ENCODE data around the gene HPGDS.

Gene HPGDS

GRCh38 chr4:94371290-94371689 is 28.7 kb upstream of the HPGDS start:
- Histone ChIP-seq H3K4me2 (ENCODE audit: low read length) (no peak overlapping the region), H3K36me3 (ENCODE audit: control insufficient read depth, low read length) (no peaks in the 10 kb centered on the region), H3K79me2 (ENCODE audit: control insufficient read depth, low read length) (no peaks in the 10 kb centered on the region), H3K4me1 (ENCODE audit: control insufficient read depth, low read length) (no peaks in the 10 kb centered on the region), H4K20me1 (ENCODE audit: control insufficient read depth, insufficient read depth, low read depth, low read length) (no peaks in the 10 kb centered on the region), H3K9me3 (ENCODE audit: control insufficient read depth, insufficient read depth, low read length) (0 out of 2 replicates have a peak, but pooled peaks cover 3% of the 10 kb centered on the region), H3K27ac (ENCODE audit: low read depth, low read length) (no peak overlapping the region), H3F3A (ENCODE audit: control insufficient read depth, insufficient read depth) (no peaks in the 10 kb centered on the region), H3K9me2 (replicated peaks; ENCODE audit: control insufficient read depth, low read length) (no peaks in the 10 kb centered on the region), H3K27me3 (ENCODE audit: control insufficient read depth, low read length) (peaks cover 4% of the 10 kb centered on the region; the same call in 1 of the 2 replicates), H3K4me3 (ENCODE audit: low read length) (no peak overlapping the region)
- TF ChIP-seq, protein P1, sequence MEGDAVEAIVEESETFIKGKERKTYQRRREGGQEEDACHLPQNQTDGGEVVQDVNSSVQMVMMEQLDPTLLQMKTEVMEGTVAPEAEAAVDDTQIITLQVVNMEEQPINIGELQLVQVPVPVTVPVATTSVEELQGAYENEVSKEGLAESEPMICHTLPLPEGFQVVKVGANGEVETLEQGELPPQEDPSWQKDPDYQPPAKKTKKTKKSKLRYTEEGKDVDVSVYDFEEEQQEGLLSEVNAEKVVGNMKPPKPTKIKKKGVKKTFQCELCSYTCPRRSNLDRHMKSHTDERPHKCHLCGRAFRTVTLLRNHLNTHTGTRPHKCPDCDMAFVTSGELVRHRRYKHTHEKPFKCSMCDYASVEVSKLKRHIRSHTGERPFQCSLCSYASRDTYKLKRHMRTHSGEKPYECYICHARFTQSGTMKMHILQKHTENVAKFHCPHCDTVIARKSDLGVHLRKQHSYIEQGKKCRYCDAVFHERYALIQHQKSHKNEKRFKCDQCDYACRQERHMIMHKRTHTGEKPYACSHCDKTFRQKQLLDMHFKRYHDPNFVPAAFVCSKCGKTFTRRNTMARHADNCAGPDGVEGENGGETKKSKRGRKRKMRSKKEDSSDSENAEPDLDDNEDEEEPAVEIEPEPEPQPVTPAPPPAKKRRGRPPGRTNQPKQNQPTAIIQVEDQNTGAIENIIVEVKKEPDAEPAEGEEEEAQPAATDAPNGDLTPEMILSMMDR (IDR thresholded peaks at IDR 0.05; ENCODE audit: low read depth, low read length, poor library complexity, severe bottlenecking): no peak
- TF ChIP-seq EZH2phosphoT487 (IDR thresholded peaks at IDR 0.05; ENCODE audit: borderline replicate concordance, low read length): no peak

GRCh38 chr4:94370533-94371254 is 28.1 kb upstream of the HPGDS start:
- no peaks in the 10 kb centered on the region for H4K20me1 ChIP-seq (ENCODE audit: control insufficient read depth, insufficient read depth, low read depth, low read length)
- H3F3A ChIP-seq (ENCODE audit: control insufficient read depth, insufficient read depth): no peaks in the 10 kb centered on the region
- H3K4me3 ChIP-seq (ENCODE audit: low read length): no peak overlapping the region
- peaks cover 4% of the 10 kb centered on the region; the same call in 1 of the 2 replicates for H3K27me3 ChIP-seq (ENCODE audit: control insufficient read depth, low read length)
- H3K36me3 ChIP-seq (ENCODE audit: control insufficient read depth, low read length): no peaks in the 10 kb centered on the region
- H3K79me2 ChIP-seq (ENCODE audit: control insufficient read depth, low read length): no peaks in the 10 kb centered on the region
- H3K4me1 ChIP-seq (ENCODE audit: control insufficient read depth, low read length): no peaks in the 10 kb centered on the region
- no peak overlapping the region for H3K27ac ChIP-seq (ENCODE audit: low read depth, low read length)
- H3K9me2 ChIP-seq (replicated peaks; ENCODE audit: control insufficient read depth, low read length): no peaks in the 10 kb centered on the region
- H3K4me2 ChIP-seq (ENCODE audit: low read length): no peak overlapping the region
- 0 out of 2 replicates have a peak, but pooled peaks cover 3% of the 10 kb centered on the region for H3K9me3 ChIP-seq (ENCODE audit: control insufficient read depth, insufficient read depth, low read length)
- TF ChIP-seq, protein P1 (IDR thresholded peaks at IDR 0.05; ENCODE audit: low read depth, low read length, poor library complexity, severe bottlenecking): no peak
- no peak for TF ChIP-seq EZH2phosphoT487 (IDR thresholded peaks at IDR 0.05; ENCODE audit: borderline replicate concordance, low read length)

DNA sequence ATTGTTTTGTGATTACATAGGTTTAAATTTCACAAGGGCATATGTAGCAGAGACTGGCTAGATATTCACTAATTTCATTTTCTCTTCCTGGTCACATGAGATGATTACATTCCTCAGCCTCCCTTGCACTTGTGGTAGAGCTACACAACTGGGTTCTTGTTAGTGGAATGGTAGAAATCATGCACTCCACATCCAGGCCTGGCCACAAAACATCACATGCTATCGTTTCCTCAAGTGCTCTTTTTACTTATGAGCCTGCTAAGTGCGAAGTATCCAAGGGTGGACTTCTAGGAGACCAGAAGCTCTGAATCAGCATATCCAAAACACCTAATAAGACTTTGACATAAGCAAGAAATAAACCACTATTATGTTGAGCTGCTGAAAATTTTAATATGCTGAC is 26.4 kb upstream of the HPGDS start:
- Histone ChIP-seq H3K36me3 (ENCODE audit: control insufficient read depth, low read length) (no peaks in the 10 kb centered on the region), H3K79me2 (ENCODE audit: control insufficient read depth, low read length) (no peaks in the 10 kb centered on the region), H4K20me1 (ENCODE audit: control insufficient read depth, insufficient read depth, low read depth, low read length) (no peaks in the 10 kb centered on the region), H3F3A (ENCODE audit: control insufficient read depth, insufficient read depth) (no peaks in the 10 kb centered on the region), H3K4me3 (ENCODE audit: low read length) (no peak overlapping the region), H3K9me2 (replicated peaks; ENCODE audit: control insufficient read depth, low read length) (no peaks in the 10 kb centered on the region), H3K9me3 (ENCODE audit: control insufficient read depth, insufficient read depth, low read length) (0 out of 2 replicates have a peak, but pooled peaks cover 3% of the 10 kb centered on the region), H3K4me2 (ENCODE audit: low read length) (no peak overlapping the region), H3K27me3 (ENCODE audit: control insufficient read depth, low read length) (peaks cover 4% of the 10 kb centered on the region; the same call in 1 of the 2 replicates), H3K4me1 (ENCODE audit: control insufficient read depth, low read length) (no peaks in the 10 kb centered on the region), H3K27ac (ENCODE audit: low read depth, low read length) (no peak overlapping the region)
- TF ChIP-seq, protein P1 (IDR thresholded peaks at IDR 0.05; ENCODE audit: low read depth, low read length, poor library complexity, severe bottlenecking): no peak
- no peak for TF ChIP-seq EZH2phosphoT487 (IDR thresholded peaks at IDR 0.05; ENCODE audit: borderline replicate concordance, low read length)
